HG02981 (cell line): Measurements from ENCODE around the gene COX4I2.

Experiments
- ATAC-seq: cut with Tn5 transposase; IDR thresholded peaks from one replicate; pipeline ENCODE4 v1.9.1; 2021; ENCODE audit warnings: mild to moderate bottlenecking, moderate library complexity; ENCODE audit not compliant: unreplicated experiment

The COX4I2 gene

GRCh38 chr20:31693402-31693801 is 55.7 kb downstream of the COX4I2 start:
- no peak for ATAC-seq

GRCh38 chr20:31693987-31694661 is 56.4 kb downstream of the COX4I2 start:
- ATAC-seq, result no peak
